Measurements from ENCODE around the gene BOC. TPM values are rescaled to one million over a fixed set of nuclear protein-coding genes. Genes with fewer than 3 reads are reported as not detected.

The BOC gene
- total RNA-seq, 4 donors from 2014 or later, result 103 to 169 (median 105) TPM

- Histone ChIP-seq H3K4me1 (peaks cover 7 to 13% of the 10 kb centered on the region in 2 donors), H3K27ac (peak overlapping the region; percentile 86 to 87), H3K9me3 (no peaks in the 10 kb centered on the region), H3K36me3 (no peaks in the 10 kb centered on the region), H3K4me3 (no peak overlapping the region), H3K27me3 (no peaks in the 10 kb centered on the region)
- intact Hi-C loops (cut with DNase I; ENCODE audit: low total_unique reads), result no loop called here
- DNase-seq, result no peak
- TF ChIP-seq CTCF (IDR thresholded peaks at IDR 0.05) (no peak), POLR2A (IDR thresholded peaks at IDR 0.05) (no peak)
Measured at GRCh38 chr3:113275583-113275928, 64.2 kb downstream of the BOC start.

GRCh38 chr3:113275929-113276750 lies 64.8 kb downstream of the BOC start:
- intact Hi-C loops (cut with DNase I; ENCODE audit: low total_unique reads), result no loop called here
- peaks cover 7 to 13% of the 10 kb centered on the region in 2 donors for H3K4me1 ChIP-seq

GRCh38 chr3:113276751-113277080 lies 65.4 kb downstream of the BOC start:
- H3K36me3 ChIP-seq, result no peaks in the 10 kb centered on the region

More at GRCh38 chr3:113275929-113276750, 64.8 kb downstream of the BOC start:
- H3K27ac ChIP-seq, result peak overlapping the region; percentile 86 to 87
- H3K36me3 ChIP-seq, result no peaks in the 10 kb centered on the region
- no peaks in the 10 kb centered on the region for H3K9me3 ChIP-seq
- H3K4me3 ChIP-seq, result peak overlapping the region in 1 of 2 donors; percentile 30
- H3K27me3 ChIP-seq, result no peaks in the 10 kb centered on the region
- DNase-seq, result peak in 1 of 2 donors; percentile 48
- peak in 1 of 4 experiments; percentile 22 for TF ChIP-seq CTCF (IDR thresholded peaks at IDR 0.05)
- no peak for TF ChIP-seq POLR2A (IDR thresholded peaks at IDR 0.05)

GRCh38 chr3:113277414-113277813 lies 66.1 kb downstream of the BOC start:
- H3K36me3 ChIP-seq, result no peaks in the 10 kb centered on the region
- no peak for TF ChIP-seq CTCF (IDR thresholded peaks at IDR 0.05)
- no peak for TF ChIP-seq POLR2A (IDR thresholded peaks at IDR 0.05)
- intact Hi-C loops (cut with DNase I; ENCODE audit: low total_unique reads), result no loop called here
- H3K4me1 ChIP-seq, result peaks cover 7 to 13% of the 10 kb centered on the region in 2 donors
- no peak overlapping the region for H3K4me3 ChIP-seq
- H3K9me3 ChIP-seq, result no peaks in the 10 kb centered on the region
- H3K27ac ChIP-seq, result peak overlapping the region; percentile 86 to 87
- DNase-seq, result no peak
- H3K27me3 ChIP-seq, result no peaks in the 10 kb centered on the region

More at GRCh38 chr3:113276751-113277080, 65.4 kb downstream of the BOC start:
- peaks cover 7 to 13% of the 10 kb centered on the region in 2 donors for H3K4me1 ChIP-seq
- peak overlapping the region in 1 of 2 donors; percentile 30 for H3K4me3 ChIP-seq
- H3K9me3 ChIP-seq, result no peaks in the 10 kb centered on the region
- intact Hi-C loops (cut with DNase I; ENCODE audit: low total_unique reads), result no loop called here
- peak in 1 of 2 donors; percentile 21 for DNase-seq
- TF ChIP-seq POLR2A (IDR thresholded peaks at IDR 0.05), result no peak
- no peak for TF ChIP-seq CTCF (IDR thresholded peaks at IDR 0.05)
- H3K27ac ChIP-seq, result peak overlapping the region; percentile 86 to 87
- no peaks in the 10 kb centered on the region for H3K27me3 ChIP-seq

- TF ChIP-seq POLR2A (IDR thresholded peaks at IDR 0.05) (no peak), CTCF (IDR thresholded peaks at IDR 0.05) (no peak)
- peaks cover 7 to 13% of the 10 kb centered on the region in 2 donors for H3K4me1 ChIP-seq
- H3K4me3 ChIP-seq, result no peak overlapping the region
- no peaks in the 10 kb centered on the region for H3K36me3 ChIP-seq
- DNase-seq, result peak in 1 of 2 donors; percentile 21
- H3K27me3 ChIP-seq, result no peaks in the 10 kb centered on the region
- peak overlapping the region; percentile 32 to 87 for H3K27ac ChIP-seq
- intact Hi-C loops (cut with DNase I; ENCODE audit: low total_unique reads), result no loop called here
- no peaks in the 10 kb centered on the region for H3K9me3 ChIP-seq
Measured at GRCh38 chr3:113277941-113278598, 66.7 kb downstream of the BOC start.
